HepG2 (cell line): ENCODE data around the gene CHST14. TPM values are rescaled to one million over a fixed set of nuclear protein-coding genes. Genes with fewer than 3 reads are reported as not detected.
A peak's percentile ranks its signal among the peaks of the same experiment; 100 is the strongest.

Experiments used
- ASH2L ChIP-seq: fragments of 300-600, 200-600 bp; sonication (generic); IDR thresholded peaks from 2 replicates; pipeline ENCODE4 v1.7.0; 2017; ENCODE audit warnings: low read depth, mild to moderate bottlenecking, moderate library complexity, mixed read lengths, low read length; ENCODE audit not compliant: insufficient read length
- ATF6 ChIP-seq: sonication (generic); formaldehyde crosslinking; conservative IDR thresholded peaks from 2 replicates; pipeline ENCODE4 v1.4.0; 2020; ENCODE audit warnings: missing genetic modification reagents
- CAMTA2 ChIP-seq: sonication (generic); formaldehyde crosslinking; IDR thresholded peaks from 2 replicates; pipeline ENCODE4 v1.4.0; 2020; ENCODE audit warnings: mild to moderate bottlenecking, missing genetic modification reagents, borderline replicate concordance
- GATAD1 ChIP-seq: IDR thresholded peaks from 2 replicates; pipeline ENCODE4 v1.6.1; 2016; ENCODE audit warnings: missing genetic modification reagents, missing compliant biosample characterization
- KDM4B ChIP-seq: sonication (generic); formaldehyde crosslinking; IDR thresholded peaks from 2 replicates; pipeline ENCODE4 v1.4.0; 2020; ENCODE audit warnings: missing genetic modification reagents
- MED8 ChIP-seq: sonication (generic); formaldehyde crosslinking; IDR thresholded peaks from 2 replicates; pipeline ENCODE4 v1.8.1; 2023; ENCODE audit warnings: mild to moderate bottlenecking, missing genetic modification reagents; ENCODE audit not compliant: insufficient replicate concordance
- POLR2A ChIP-seq, 2 experiments: IDR thresholded peaks; 2 replicates each; pipeline ENCODE4 v1.6.1; 2011; ENCODE audit warnings: low read depth in 2 of 2, low read length in 2 of 2, mild to moderate bottlenecking in 1 of 2, moderate library complexity in 1 of 2; ENCODE audit not compliant: insufficient read depth in 1 of 2
- SAP130 ChIP-seq: IDR thresholded peaks from 2 replicates; pipeline ENCODE4 v1.6.1; 2016; ENCODE audit warnings: low read depth
- SIX1 ChIP-seq: sonication (generic); formaldehyde crosslinking; IDR thresholded peaks from 2 replicates; pipeline ENCODE4 v1.4.0; 2020; ENCODE audit warnings: missing genetic modification reagents, borderline replicate concordance
- SKI ChIP-seq: fragments of 450-650 bp; IDR thresholded peaks from one replicate; pipeline ENCODE4 v1.6.1; 2018; ENCODE audit warnings: mild to moderate bottlenecking; ENCODE audit not compliant: partially characterized antibody
- SNAPC2 ChIP-seq: sonication (generic); formaldehyde crosslinking; IDR thresholded peaks from 2 replicates; pipeline ENCODE4 v1.8.1; 2022; ENCODE audit warnings: mild to moderate bottlenecking, missing genetic modification reagents
- SP2 ChIP-seq: sonication (generic); formaldehyde crosslinking; IDR thresholded peaks from 2 replicates; pipeline ENCODE4 v1.5.1; 2020; ENCODE audit warnings: mild to moderate bottlenecking, missing genetic modification reagents
- TOE1 ChIP-seq: sonication (generic); formaldehyde crosslinking; IDR thresholded peaks from 2 replicates; pipeline ENCODE4 v1.4.0; 2020; ENCODE audit warnings: mild to moderate bottlenecking, missing genetic modification reagents
- TRAFD1 ChIP-seq: sonication (generic); formaldehyde crosslinking; IDR thresholded peaks from 2 replicates; pipeline ENCODE4 v1.5.1; 2020; ENCODE audit warnings: missing genetic modification reagents, mild to moderate bottlenecking, borderline replicate concordance
- U2AF1 ChIP-seq: fragments of 200-400 bp; formaldehyde crosslinking; optimal IDR thresholded peaks from 2 replicates; pipeline ENCODE3; 2017; ENCODE audit warnings: mild to moderate bottlenecking, low read depth, low read length
- ZBTB21 ChIP-seq: sonication (generic); formaldehyde crosslinking; IDR thresholded peaks from 2 replicates; pipeline ENCODE4 v1.4.0; 2020; ENCODE audit warnings: missing genetic modification reagents
- ZBTB25 ChIP-seq: IDR thresholded peaks from 2 replicates; pipeline ENCODE4 v1.6.1; 2018; ENCODE audit warnings: missing genetic modification reagents
- ZFP41 ChIP-seq: sonication (generic); formaldehyde crosslinking; IDR thresholded peaks from 2 replicates; pipeline ENCODE4 v1.4.0; 2020; ENCODE audit warnings: mild to moderate bottlenecking, missing genetic modification reagents, borderline replicate concordance
- ZNF136 ChIP-seq: sonication (generic); formaldehyde crosslinking; IDR thresholded peaks from 2 replicates; pipeline ENCODE4 v1.8.1; 2022; ENCODE audit warnings: low read depth, mild to moderate bottlenecking, moderate library complexity, missing genetic modification reagents
- ZNF138 ChIP-seq: sonication (generic); formaldehyde crosslinking; IDR thresholded peaks from 2 replicates; pipeline ENCODE4 v1.5.0; 2020; ENCODE audit warnings: mild to moderate bottlenecking, low read depth, missing genetic modification reagents
- ZNF619 ChIP-seq: sonication (generic); formaldehyde crosslinking; IDR thresholded peaks from 2 replicates; pipeline ENCODE4 v1.4.0; 2020; ENCODE audit warnings: mild to moderate bottlenecking, missing genetic modification reagents
- ZNF720 ChIP-seq: sonication (generic); formaldehyde crosslinking; IDR thresholded peaks from 2 replicates; pipeline ENCODE4 v1.4.0; 2020; ENCODE audit warnings: missing genetic modification reagents
- ZNF740 ChIP-seq: sonication (generic); formaldehyde crosslinking; IDR thresholded peaks from 2 replicates; pipeline ENCODE4 v1.4.0; 2020; ENCODE audit warnings: missing genetic modification reagents
- ZNF83 ChIP-seq: sonication (generic); formaldehyde crosslinking; IDR thresholded peaks from 2 replicates; pipeline ENCODE4 v1.4.0; 2020; ENCODE audit warnings: missing genetic modification reagents, mild to moderate bottlenecking, borderline replicate concordance
- ZSCAN29 ChIP-seq: sonication (generic); formaldehyde crosslinking; conservative IDR thresholded peaks from 2 replicates; pipeline ENCODE4 v1.4.0; 2020; ENCODE audit warnings: mild to moderate bottlenecking, missing genetic modification reagents
- polyA plus RNA-seq, 8 experiments: library from polyadenylated mRNA; depleted of rRNA in 3 of 8; stranded (reverse) in 7 of 8; unstranded in 1 of 8; fragments of >200 nt; fragmentation: Illumina TruSeq in 4 of 8; extraction: Trizol in 4 of 8; gene quantifications; 2 replicates each; pipeline versions ENCODE4 v1.2.1 to v1.2.3, GENCODE V29; 2011 to 2016; ENCODE audit warnings: low read depth in 4 of 8, missing spikeins in 1 of 8, mixed read lengths in 1 of 8; ENCODE audit not compliant: insufficient read depth in 1 of 8
- total RNA-seq, 5 experiments: library from RNA; depleted of rRNA; stranded (reverse); fragments of >200 nt; fragmentation: Illumina TruSeq; extraction: Trizol; gene quantifications; 2 replicates each; pipeline ENCODE4 v1.2.3, GENCODE V29; 2016; ENCODE audit warnings: low read depth in 1 of 5

CHST14 gene
- total and polyA plus RNA-seq, 2 of the 13 experiments (the other 11 are each of a cell fraction or from before 2014, with no cell fraction given): 8.9 to 12.4 TPM

- no peak for TF ChIP-seq ZSCAN29
- TF ChIP-seq TOE1: no peak
- 0 out of 2 replicates have a peak, but pooled peaks have one; percentile 38 for TF ChIP-seq ZNF740 (CRISPR knock-in tag)
- no peak for TF ChIP-seq ZNF83 (CRISPR knock-in tag)
- TF ChIP-seq ZBTB21: no peak
- peak; percentile 40 for TF ChIP-seq ASH2L
- no peak for TF ChIP-seq ATF6 (CRISPR knock-in tag)
- no peak for TF ChIP-seq ZBTB25 (CRISPR knock-in tag)
- peak; percentile 39 for TF ChIP-seq SKI
- TF ChIP-seq ZNF720 (CRISPR knock-in tag): no peak
- no peak for TF ChIP-seq TRAFD1 (CRISPR knock-in tag)
- TF ChIP-seq POLR2A (IDR thresholded peaks at IDR 0.05; ENCODE audit: insufficient read depth in 1 of 2, low read depth in 2 of 2, low read length in 2 of 2): no peak
- TF ChIP-seq ZNF138 (CRISPR knock-in tag): no peak
- TF ChIP-seq KDM4B (CRISPR knock-in tag): no peak
- no peak; the same call in 1 of the 2 replicates for TF ChIP-seq SNAPC2 (CRISPR knock-in tag)
- no peak; the same call in 1 of the 2 replicates for TF ChIP-seq GATAD1
- TF ChIP-seq SP2 (CRISPR knock-in tag): no peak
- no peak for TF ChIP-seq SIX1 (CRISPR knock-in tag)
- no peak for TF ChIP-seq ZNF619
- TF ChIP-seq U2AF1: no peak
- TF ChIP-seq MED8: no peak
- TF ChIP-seq ZNF136 (CRISPR knock-in tag): no peak
- TF ChIP-seq CAMTA2: no peak
- no peak for TF ChIP-seq ZFP41 (CRISPR knock-in tag)
- peak; percentile 70 for TF ChIP-seq SAP130 (CRISPR knock-in tag)
These were observed 36.3 kb downstream of the CHST14 start (continued) for GRCh38 chr15:40506964-40507571.
